HG03558 (cell line): Measurements from ENCODE around the gene ANKRD63.

ENCODE experiments used
- ATAC-seq: cut with Tn5 transposase; IDR thresholded peaks from one replicate; pipeline ENCODE4 v1.9.1; 2021; ENCODE audit warnings: moderate number of reproducible peaks; ENCODE audit not compliant: unreplicated experiment; ENCODE audit errors: extremely low read depth

ANKRD63 gene

DNA sequence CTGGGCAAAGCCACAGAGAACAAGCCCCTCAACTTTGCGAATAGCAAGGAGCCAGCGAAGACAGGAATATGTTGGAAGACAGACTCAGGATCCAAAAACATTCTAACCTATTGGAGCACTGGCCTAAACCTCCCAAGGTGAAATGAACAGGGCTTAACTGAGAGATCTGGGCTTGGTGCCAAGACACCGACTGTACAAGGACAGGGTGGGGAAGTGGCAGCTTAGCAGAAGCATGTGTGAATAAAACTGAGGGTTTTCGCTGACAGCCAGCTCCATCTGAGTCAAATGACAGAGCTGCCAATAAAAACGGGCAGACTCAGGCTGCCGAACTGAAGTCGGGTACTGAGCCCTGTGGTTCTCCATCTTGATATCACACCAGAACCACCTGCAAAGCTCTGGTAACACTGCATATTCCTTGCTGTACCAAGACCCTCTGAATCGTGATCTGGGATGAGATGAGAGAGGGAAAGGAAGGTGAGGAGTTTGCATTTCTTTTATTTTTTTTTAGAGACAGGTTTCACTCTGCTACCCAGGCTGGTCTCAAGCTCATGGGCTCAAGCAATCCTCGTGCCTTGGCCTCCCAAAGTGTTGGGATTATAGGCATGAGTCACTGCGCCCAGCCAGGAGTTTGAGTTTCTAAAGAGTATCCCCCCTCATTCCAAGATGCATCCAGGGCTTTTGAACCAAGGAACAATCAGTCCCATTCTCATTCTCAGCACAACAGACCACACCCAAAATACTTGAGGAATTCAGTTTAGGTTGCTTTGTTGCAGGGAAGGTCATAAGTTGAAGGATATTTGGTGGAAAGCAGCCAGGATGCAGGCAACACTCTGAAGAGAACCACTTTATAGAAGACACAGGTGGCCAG lies 30.9 kb upstream of the ANKRD63 start:
- ATAC-seq = no peak

DNA sequence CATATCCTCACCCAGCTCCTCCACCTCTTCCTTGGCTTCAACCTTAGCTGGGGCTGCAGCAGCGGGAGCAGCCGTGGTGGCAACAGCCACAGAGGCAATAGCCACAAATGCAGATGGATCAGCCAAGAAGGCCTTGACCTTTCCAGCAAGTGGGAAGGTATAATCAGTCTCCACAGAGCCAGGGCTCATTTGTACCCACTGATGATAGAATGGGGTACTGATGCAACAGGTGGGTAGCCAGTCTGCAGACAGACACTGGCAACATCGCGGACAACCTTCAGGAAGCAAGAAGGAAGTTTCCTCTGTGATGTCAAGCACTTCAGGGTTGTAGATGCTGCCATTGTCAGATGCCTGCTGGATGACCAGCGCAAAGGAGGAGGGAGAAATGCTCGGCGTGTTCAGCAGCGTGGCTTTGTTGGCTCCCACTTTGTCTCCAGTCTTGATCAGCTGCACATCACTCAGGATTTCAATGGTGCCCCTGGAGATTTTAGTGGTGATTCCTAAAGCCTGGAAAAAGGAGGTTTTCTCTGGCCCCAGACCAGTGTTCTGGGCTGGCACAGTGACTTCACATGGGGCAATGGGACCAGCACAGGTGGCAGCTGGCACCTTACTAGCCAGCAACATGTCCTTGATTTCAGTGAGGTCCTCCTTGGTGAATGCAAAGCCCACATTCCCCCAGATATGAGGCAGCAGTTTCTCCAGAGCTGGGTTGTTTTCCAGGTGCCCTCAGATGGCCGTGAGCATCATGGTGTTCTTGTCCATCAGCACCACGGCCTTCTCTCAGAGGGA lies 29.7 kb upstream of the ANKRD63 start:
- no peak for ATAC-seq

DNA sequence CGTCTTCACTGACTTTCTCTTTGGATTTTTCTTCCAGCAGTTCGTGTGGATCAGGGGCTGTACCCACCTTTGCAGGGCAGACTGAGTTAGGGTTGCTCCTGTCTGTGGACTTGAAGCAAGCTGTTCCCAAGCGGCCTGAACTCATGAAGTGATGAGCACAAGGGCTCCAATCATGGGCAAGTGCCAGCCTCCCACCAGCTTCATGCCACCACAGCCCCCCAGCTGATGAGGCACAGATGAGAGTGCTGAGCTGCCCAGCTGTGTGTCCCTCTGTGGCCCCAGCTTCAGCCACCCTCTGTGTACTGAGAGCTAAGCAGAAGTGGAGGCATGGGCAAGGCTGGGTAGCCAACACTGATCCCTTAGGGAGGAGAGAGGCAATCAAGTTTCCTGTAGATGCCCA lies 28.1 kb upstream of the ANKRD63 start:
- no peak for ATAC-seq

DNA sequence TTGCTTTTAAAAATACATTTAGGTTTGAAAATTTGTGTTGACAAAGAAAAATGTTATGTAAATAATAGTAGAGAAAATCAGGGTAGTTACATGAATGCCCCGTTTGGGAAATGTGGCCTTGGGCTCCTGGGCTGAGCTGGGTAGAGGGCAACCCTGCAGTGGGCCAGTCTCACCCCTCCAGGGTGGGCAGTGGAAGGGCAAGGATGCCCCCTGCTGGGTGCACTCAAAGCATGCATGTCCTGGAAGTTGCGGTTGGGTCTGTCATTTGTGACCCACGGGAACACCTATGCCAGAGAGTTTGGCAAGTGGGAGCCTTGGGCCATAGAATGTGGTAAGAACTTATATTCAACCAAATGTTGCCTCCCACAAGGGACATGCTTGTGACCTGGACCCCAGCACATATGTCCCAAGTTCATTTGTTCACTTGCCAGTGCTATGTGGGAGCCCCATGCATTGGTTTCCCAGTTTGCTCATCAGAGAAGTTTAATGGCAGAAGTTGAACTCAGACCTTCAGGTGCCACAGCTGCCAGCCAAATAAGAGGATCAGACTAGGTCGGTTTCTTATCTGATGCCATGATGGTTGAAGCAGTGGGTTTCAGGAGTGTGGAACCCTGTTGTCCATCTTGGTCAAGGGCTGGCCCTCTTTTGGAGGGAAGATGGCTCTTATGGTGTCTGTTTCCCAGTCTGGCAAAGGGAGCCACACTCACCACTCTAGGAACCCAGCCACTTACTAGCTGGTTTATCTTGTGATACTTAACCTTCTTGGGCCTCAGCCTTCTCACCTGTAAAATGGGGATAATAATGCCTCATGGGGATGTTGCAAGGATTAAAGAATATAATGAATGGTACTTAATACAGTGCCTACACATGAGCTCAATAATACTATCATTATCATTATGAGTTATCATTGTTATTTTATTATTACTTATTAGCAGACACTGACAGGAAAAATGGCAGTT lies 27.4 kb upstream of the ANKRD63 start:
- ATAC-seq = no peak

DNA sequence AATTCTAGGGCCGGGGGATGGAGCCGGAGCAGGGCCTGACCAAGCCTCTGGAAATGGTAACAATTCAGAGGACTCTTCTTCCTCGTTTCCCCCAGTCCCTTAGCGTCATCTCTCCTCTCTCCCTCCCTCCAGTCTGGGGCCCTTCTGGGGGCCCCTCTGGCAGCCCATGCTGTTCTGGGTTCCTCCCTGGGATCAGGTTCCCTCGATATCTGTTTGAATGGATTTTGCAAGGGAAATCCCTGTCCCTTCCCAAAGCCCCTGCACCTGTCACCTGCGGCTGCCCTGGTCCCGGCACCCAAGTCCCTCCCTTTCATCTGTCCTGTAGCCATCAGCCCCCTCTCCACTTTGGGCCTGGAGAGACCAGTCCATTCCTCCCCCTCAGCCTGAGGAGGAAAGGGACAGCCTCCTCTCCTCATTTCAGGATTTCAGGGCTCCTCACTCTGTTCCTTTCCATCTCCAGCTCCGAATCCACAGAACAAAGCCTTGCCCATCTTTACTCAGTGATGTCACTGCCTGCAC lies 26.5 kb upstream of the ANKRD63 start:
- ATAC-seq = no peak

DNA sequence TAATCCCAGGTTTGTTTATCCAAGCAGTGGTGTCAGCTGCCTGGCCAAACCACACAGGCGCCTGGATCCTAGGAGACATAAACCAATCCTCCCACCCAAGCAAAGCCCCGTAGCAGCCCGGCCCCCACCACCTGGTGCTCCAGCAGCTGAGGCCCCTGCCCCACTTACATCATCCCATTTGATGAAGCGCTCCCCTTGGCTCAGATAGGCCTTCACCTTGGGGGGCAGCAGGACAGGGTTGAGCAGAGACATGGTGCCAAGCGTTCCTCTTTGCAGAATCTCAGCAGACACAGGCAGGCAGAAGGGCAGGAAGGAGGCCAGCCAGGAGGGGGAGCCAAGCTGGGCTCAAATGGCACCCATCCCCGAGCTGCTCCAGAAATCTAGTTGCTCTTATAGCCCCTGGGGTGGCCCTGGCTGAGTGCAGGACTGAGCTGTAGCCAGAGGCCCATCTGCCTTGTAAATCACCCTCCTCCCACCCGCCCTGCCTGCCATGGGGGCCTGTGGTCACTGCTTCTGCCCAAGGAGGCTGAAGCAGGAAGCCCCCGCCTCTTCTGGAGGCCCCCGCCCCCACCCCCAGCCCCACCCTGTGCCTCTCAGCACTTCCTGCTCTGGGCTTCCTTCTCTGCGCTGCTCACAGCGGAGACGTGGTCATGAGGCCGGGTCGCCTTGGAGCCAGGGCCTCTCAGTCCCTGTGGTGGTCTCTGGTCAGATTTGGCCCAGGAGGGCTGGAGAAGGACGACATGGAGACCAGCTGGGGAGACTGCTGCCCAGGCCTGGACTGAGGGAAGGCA lies 24.8 kb upstream of the ANKRD63 start, which contains the start of gene PLCB2:
Gene PLCB2 (minus strand): TSS at position 515 of the 791 bp plus-strand sequence. CDS start 263 bp downstream, at position 252.
- no peak for ATAC-seq

DNA sequence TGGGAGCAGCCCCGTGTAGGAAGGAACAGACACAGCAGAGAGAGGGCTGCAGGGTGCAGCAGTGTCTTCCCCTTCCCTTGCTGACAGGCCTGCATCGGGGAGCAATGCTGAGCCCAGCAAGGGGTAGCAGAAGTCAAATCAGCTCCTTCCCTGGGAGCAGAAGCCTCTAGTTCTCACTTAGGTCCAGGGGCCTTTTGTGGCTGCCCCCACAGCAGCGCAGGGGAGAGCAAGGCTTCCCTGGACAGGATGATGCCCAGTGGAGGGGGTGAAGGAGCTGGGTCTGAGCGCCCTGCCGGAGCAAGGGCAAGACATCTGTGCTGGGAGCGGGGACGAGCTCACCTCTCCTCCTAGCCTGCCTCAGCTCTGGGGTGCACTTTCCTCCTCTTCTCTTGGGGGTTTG lies 24.0 kb upstream of the ANKRD63 start:
- no peak for ATAC-seq

DNA sequence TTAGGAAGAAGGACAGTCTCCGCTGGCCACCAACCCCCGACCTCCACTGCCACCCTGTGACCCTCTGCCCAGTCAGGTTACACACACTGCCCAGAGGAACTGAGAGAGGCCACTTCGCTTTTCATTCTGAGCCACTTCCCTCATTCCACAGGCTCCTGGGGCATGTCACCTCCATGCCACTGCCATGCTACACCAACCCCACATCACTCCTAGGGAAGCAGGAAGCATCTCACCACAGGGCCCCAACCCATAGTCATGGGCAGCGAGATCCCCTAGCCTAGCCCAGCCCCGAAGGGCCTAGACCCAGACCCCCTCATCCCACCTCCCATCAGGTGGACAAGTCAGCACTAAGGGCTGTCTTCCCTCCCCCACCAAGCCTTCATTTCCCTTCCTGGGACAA lies 23.5 kb upstream of the ANKRD63 start:
- ATAC-seq = no peak

DNA sequence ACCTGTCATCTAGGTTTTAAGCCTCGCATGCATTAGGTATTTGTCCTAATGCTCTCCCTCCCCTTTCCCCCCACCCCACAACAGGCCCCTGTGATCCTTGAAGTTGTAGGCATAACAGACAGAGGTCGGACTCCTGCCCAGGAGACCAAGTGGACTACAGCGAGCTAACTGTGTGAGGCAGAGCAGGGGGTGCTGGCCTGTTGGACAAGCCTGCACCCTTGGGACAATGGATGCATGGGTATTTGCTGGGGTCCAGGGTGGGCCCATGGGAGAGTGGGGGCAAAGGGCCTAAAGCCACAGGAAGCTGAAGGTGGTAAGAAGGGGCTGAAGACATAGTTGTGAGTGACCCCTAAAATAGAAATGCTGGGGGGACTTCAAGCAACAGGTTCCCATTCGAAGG lies 22.4 kb upstream of the ANKRD63 start:
- no peak for ATAC-seq

DNA sequence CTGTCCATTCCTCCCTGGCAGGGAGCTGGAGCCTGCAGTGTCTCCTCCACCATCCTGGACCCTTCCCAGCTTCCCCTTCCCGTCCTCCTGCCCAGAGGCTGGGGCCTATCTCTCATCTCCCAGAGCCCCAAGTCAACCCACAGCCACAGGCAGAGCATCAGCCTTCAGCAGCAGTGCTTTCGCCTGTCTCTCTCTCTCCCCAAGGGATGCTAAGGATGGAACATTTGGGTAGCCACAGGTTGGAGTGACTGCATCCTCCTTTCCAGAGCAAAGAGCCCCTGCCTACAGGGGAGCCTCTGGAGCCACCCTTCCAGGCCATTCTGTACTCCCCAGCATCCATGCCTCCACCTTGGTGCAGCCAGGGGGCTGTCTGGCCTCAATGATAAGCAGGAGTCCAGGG lies 20.7 kb upstream of the ANKRD63 start:
- no peak for ATAC-seq

DNA sequence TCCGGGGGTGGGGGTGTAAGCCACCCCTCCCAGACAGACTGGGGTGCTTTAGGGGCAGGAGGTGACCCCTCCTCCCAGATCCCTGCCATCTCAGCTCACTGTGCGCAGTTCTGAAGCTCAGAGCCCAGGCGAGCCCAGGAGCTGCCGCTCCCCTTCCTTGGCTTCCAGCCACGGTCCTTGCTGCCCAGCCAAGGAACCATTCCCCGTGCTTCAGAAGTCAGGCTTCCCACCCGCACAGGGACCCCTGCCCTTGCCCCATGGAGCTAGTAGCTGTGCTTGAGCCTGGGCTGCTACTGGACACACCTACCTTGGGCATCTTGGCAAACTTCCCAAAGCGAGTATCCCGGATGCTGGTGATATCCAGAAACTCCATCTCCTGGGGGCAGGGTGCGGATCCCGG lies 20.1 kb upstream of the ANKRD63 start:
- ATAC-seq = no peak

DNA sequence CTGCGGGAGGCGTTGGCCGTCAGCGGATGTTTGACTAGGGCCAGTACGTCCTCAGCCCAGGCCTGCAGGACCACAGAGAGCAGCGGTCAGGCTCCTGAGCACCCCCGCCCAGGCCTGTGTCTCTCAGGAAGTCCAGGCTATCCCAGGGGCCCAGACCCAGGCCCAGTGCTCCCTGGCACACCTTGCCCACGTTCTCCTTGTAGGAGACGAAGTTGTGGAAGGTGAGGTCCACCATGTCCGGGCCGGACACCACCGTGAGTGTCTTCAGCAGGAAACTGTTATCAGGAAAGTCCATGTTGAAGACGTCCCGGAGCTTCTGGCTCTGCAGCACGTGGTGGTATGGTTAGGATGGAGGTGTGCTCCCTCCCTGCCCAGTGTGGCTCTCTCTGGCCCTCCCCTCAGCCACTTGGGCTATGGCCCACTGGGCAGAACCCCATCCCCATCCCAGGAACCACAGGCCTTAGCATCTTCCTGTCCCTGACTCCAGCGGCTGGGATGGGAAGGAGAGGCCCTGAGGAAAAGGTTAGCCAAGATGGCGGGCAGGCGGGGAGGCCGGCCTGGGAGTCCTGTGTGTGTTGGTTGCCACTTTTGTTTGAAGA lies 19.5 kb upstream of the ANKRD63 start:
- ATAC-seq = no peak

DNA sequence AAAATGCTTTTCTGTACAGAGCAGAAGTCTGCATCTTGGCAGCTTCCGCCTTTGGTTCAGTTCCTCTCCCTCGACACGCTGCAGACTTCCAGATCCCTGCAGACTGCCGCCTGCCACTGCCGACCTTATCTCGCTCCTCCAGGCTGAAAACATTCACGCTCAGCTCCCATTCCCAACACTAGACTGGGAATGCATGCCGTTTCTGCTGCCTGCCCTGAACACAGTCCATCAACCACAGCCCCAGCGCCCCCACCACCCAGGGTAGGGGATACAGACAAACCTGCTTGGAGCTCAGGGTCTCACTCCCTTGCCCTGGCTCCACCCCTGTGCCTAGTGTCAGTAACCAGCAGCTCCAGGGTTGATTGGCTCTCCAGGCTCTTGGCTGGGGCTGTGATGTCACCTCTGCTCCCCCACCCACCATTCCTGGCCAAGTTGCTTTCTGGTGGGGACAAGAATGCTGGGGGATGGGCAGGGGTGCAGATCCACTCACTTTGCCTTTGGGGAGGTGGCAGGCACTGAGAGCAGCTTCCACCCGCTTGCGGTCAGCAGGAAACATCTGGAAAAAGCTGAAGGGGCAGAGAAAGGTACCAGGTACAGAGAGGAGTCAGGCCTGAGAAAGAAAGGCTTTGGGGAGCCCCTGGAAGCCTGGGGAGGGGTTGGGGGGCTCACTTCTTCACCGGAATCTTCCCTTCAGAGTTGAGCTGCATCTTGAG lies 18.8 kb upstream of the ANKRD63 start:
- no peak for ATAC-seq

DNA sequence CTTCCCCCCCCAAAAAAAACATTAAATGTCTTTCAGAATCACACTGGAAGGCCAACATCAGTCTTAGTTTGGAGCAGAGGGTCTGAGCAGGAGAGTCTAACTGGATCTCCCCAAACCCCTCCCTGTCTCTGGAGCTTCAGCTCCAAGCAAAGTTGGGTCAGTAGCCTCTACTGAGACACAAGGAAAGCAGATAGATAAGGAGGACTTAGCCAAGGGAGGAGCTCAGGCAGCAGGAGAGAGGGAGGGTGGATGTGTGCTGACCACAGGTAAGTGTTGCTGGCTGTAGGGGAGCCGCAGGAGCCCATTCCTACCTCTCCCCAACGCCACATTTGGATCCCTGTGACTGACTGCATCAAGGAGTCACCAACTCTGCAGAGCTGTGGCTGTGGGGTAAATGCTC lies 17.9 kb upstream of the ANKRD63 start:
- no peak for ATAC-seq

DNA sequence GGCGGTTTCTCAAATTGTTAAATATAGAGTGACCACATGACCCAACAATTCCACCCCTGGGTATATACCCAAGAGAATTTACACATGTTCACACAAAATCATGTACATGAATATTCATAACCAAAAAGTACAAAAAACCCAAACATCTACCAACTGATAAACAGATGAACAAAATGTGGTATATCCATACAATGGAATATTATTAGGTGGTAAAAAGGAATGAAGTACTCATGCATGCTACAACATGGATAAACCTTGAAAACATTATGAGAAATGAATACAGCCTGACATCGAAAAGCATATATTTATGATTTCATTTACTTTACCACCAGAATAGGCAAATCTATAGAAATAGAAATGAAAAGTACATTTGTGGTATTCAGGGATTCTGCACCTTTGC lies 17.5 kb upstream of the ANKRD63 start:
- no peak for ATAC-seq

DNA sequence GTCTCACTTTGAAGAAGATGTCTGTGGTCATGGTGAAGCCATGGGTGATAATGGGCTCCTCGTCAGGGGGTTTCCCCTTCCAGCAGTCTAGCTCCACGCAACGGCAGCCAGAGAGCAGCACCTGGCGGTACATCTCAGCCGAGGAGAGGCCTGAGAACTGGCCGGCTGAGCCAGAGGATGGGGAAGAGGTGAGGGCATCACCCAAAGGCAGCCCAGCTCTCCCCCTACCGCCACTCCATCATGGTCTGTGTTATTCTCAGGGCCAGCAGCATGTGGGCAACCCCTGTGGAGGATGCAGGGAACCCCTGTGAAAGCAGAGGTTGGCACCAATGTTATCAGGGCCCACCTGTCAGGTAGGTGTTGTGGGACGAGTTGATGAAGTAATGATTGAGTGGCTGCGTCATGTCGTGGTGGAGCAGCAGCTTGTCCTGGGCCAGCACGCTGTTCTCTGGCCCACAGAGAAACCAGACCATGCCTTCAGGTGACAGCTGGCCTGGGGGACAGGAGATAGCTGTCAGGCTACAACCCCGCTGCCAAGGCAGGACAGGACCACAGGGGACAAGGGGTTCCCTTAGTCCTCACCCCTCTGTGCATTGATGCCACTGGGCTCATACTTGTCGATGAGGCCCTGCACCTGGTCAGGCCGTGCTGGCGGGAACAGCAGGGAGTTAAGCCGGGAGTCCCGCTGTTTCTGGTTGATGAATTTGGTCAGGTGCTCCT lies 15.5 kb upstream of the ANKRD63 start:
- no peak for ATAC-seq

DNA sequence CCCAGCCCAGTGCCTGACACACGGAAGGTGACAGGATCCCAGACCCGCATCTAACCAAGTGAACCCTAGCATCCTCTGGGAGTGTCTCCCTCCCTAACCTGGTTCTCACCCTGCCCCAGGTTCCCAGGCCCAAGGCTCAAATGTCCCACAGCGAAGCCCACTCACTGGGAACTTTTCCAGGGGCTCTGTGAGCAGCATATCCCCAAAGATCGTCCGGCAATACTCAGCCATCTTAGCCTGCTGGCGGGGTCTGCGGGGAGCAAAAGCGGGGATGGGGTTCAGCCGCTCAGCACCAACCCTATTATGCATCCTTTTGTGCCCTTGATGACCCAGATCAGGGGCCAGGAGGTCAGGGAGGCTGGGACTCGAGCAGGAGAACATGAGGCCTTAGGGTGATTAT lies 14.5 kb upstream of the ANKRD63 start:
- ATAC-seq = no peak
